Measurements from ENCODE around the gene LAMA1. TPM values are rescaled to one million over a fixed set of nuclear protein-coding genes. Genes with fewer than 3 reads are reported as not detected.

Gene LAMA1
- polyA plus RNA-seq, 1 experiment = 26.0 TPM

DNA sequence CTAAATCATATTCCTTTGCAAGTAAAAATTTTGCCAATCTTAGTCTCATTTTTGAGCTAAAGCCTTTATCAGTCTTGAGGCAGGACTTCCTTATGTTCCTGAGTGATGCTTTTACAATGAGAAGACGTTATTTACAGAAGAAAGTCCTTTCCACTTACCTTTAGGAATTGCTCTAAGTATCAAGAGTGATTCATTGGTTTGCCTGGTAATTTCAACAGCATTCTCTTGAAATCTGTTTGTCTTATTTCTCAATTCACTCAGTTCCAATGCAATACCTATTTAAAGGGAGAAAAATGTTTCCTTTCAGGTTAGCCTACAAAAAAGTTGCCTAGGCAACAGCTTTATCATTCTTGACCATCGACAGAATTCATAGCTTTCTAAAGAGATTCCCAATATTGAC is 137.2 kb downstream of the LAMA1 start:
- ChIA-PET CTCF (interaction anchor here (1.0 kb wide), 1 partner anchor 197 kb away, joined by 4 read pairs; no protein-coding TSS in a partner anchor), POLR2A (no interaction called here)
- Histone ChIP-seq H3K27me3 (ENCODE audit: control insufficient read depth, insufficient read depth, low read length) (no peaks in the 10 kb centered on the region), H3K4me3 (ENCODE audit: low read depth, low read length) (no peak overlapping the region), H3K9me3 (ENCODE audit: control insufficient read depth, insufficient read depth, low read length) (no peaks in the 10 kb centered on the region; the same call in 1 of the 2 replicates), H3K27ac (ENCODE audit: low read depth, low read length) (no peak overlapping the region)
- DNase-seq (ENCODE audit: low read depth, low spot score) = no peak
- TF ChIP-seq, protein P1, sequence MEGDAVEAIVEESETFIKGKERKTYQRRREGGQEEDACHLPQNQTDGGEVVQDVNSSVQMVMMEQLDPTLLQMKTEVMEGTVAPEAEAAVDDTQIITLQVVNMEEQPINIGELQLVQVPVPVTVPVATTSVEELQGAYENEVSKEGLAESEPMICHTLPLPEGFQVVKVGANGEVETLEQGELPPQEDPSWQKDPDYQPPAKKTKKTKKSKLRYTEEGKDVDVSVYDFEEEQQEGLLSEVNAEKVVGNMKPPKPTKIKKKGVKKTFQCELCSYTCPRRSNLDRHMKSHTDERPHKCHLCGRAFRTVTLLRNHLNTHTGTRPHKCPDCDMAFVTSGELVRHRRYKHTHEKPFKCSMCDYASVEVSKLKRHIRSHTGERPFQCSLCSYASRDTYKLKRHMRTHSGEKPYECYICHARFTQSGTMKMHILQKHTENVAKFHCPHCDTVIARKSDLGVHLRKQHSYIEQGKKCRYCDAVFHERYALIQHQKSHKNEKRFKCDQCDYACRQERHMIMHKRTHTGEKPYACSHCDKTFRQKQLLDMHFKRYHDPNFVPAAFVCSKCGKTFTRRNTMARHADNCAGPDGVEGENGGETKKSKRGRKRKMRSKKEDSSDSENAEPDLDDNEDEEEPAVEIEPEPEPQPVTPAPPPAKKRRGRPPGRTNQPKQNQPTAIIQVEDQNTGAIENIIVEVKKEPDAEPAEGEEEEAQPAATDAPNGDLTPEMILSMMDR (IDR thresholded peaks at IDR 0.05; ENCODE audit: low read depth, low read length) = no peak

DNA sequence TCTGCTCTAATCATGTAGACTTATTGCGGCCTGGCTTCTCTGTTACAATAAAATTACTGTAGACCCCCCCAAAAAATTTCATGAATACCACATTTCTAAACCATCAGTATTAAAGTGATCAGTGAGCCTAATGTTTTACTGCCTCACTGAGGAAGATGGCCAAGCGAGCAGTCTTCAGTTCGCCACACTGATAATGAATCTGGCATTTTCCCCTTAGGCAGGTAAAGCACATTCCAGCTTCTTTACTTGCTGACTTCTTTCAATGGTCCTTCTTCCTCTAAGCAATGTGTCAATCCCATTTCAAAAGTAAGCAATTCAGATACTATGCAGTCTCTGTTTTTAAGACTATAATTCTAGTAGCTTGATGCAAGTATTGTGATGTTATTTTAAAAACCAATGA is 137.6 kb downstream of the LAMA1 start:
- CTCF ChIA-PET = no interaction called here

DNA sequence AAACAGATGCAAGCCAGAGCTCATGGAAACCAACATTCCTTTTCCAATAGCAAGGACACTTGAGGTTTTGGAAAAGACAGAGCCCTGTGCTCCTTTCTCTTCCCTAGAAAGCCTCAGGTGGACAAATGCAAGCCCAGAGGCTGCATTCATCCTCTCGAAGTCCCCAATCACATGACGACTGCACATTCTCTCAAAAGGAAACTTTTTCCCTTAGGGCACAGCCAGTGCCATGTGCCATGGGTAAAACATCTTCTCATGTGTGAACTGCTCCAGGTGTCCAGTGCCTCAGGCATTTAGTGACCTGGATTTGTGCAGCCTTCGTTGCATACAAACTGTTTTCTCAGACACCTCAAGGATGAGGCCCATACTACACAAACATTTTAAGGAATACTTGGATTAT is 140.7 kb downstream of the LAMA1 start:
- ChIA-PET POLR2A (no interaction called here), CTCF (no interaction called here)
- no peak overlapping the region for H3K4me3 ChIP-seq (ENCODE audit: low read depth, low read length)
- H3K27me3 ChIP-seq (ENCODE audit: control insufficient read depth, insufficient read depth, low read length) = no peaks in the 10 kb centered on the region
- TF ChIP-seq, protein P1 (IDR thresholded peaks at IDR 0.05; ENCODE audit: low read depth, low read length) = no peak
- DNase-seq (ENCODE audit: low read depth, low spot score) = no peak
- H3K27ac ChIP-seq (ENCODE audit: low read depth, low read length) = no peak overlapping the region
- no peaks in the 10 kb centered on the region; the same call in 1 of the 2 replicates for H3K9me3 ChIP-seq (ENCODE audit: control insufficient read depth, insufficient read depth, low read length)

More for the DNA sequence above, 137.6 kb downstream of the LAMA1 start:
- H3K27me3 ChIP-seq (ENCODE audit: control insufficient read depth, insufficient read depth, low read length) = no peaks in the 10 kb centered on the region
- no peak for DNase-seq (ENCODE audit: low read depth, low spot score)
- H3K9me3 ChIP-seq (ENCODE audit: control insufficient read depth, insufficient read depth, low read length) = no peaks in the 10 kb centered on the region; the same call in 1 of the 2 replicates
- H3K27ac ChIP-seq (ENCODE audit: low read depth, low read length) = no peak overlapping the region
- POLR2A ChIA-PET = no interaction called here
- H3K4me3 ChIP-seq (ENCODE audit: low read depth, low read length) = no peak overlapping the region
- TF ChIP-seq, protein P1 (IDR thresholded peaks at IDR 0.05; ENCODE audit: low read depth, low read length) = no peak

DNA sequence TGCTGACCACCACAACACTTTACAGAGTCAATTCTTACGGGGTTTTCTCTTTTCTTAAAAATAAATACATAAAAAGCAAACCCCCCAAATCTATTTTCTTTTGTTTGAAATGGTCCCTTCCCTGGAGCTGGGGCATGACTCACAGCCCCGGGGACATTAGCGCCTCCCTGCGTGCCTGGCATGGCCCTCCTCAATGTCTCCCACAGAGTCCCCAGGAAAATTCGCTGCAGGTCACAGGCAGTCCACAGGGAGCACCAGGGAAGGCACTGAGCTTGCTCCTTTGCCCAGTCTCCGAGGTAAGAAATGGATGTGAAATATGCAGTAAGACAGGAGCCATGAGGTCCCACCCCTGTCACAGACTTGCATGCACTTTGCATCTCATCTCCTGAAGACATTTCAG is 142.5 kb downstream of the LAMA1 start:
- TF ChIP-seq, protein P1 (IDR thresholded peaks at IDR 0.05; ENCODE audit: low read depth, low read length) = no peak
- Histone ChIP-seq H3K27ac (ENCODE audit: low read depth, low read length) (no peak overlapping the region), H3K9me3 (ENCODE audit: control insufficient read depth, insufficient read depth, low read length) (no peaks in the 10 kb centered on the region; the same call in 1 of the 2 replicates), H3K27me3 (ENCODE audit: control insufficient read depth, insufficient read depth, low read length) (no peaks in the 10 kb centered on the region), H3K4me3 (ENCODE audit: low read depth, low read length) (no peak overlapping the region)
- ChIA-PET CTCF (no interaction called here), POLR2A (no interaction called here)
- DNase-seq (ENCODE audit: low read depth, low spot score) = no peak

DNA sequence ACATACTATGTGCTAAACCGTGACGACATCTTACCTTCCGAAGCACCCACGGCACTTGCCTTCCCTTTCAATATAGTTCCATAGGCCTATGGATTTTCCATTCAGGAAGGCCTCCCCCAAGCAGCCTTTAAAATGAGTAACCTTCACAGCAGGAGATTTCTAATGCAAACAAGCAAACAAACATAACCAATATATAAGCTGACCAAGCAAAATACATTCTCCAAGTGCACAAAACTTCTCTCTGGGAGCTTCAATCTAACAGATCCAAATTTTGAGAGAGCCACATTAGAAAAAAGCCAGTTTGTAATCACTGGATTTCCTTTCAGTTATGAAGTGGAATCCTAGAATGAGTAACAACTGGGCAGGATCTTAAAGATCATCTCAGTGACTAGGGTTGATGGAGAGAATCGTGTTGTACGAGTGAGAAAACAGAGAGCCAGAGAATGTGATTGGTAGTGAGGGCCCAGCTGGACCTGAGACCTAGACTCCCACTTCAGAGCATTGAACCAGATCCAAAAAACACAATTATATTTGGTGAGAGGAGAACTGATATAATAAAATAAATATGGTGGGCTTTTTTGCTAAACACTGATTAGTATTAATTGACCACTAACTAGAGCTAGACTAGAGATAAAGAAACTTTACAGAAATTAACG is 145.6 kb downstream of the LAMA1 start:
- TF ChIP-seq, protein P1 (IDR thresholded peaks at IDR 0.05; ENCODE audit: low read depth, low read length) = no peak
- ChIA-PET CTCF (no interaction called here), POLR2A (no interaction called here)
- Histone ChIP-seq H3K4me3 (ENCODE audit: low read depth, low read length) (no peak overlapping the region), H3K9me3 (ENCODE audit: control insufficient read depth, insufficient read depth, low read length) (no peaks in the 10 kb centered on the region; the same call in 1 of the 2 replicates), H3K27ac (ENCODE audit: low read depth, low read length) (no peak overlapping the region), H3K27me3 (ENCODE audit: control insufficient read depth, insufficient read depth, low read length) (no peaks in the 10 kb centered on the region)
- no peak for DNase-seq (ENCODE audit: low read depth, low spot score)
